IMR-90 (cell line): ENCODE results near the gene FES. TPM values are rescaled to one million over a fixed set of nuclear protein-coding genes. Genes with fewer than 3 reads are reported as not detected.

ENCODE experiments used
- ATAC-seq: fragments of 200-7000 bp; cut with Tn5 transposase; 2 replicates; pipeline ENCODE4 v1.9.1; 2020; ENCODE audit warnings: low read depth, mild to moderate bottlenecking, moderate library complexity
- BruUV-seq: library from RNA; stranded (reverse); fragments of 400-500 nt; replicated peaks from 2 replicates; lab custom pipeline; 2021; lab: Mats Ljungman, UMichigan
- CTCF ChIA-PET: fragments of 300-600 bp; formaldehyde crosslinking; extraction: SDS; loops from one replicate; lab custom pipeline; 2021; ENCODE audit warnings: antibody characterized with exemption; lab: Yijun Ruan, JAX
- POLR2A ChIA-PET: fragments of 300-600 bp; sonication (Branson Sonifier 250); formaldehyde crosslinking; loops from one replicate; lab custom pipeline; 2022; ENCODE audit warnings: antibody characterized with exemption; ENCODE audit not compliant: unreplicated experiment; lab: Charles Lee
- DNase-seq: peaks from one replicate; pipeline ENCODE4 v3.0.0; 2013
- H2AFZ ChIP-seq: replicated peaks from 2 replicates; pipeline ENCODE3; 2013; ENCODE audit warnings: low read length, mild to moderate bottlenecking; ENCODE audit not compliant: poor library complexity
- H2AK5ac ChIP-seq: 2 replicates; pipeline ENCODE4 v1.6.1; 2013; ENCODE audit warnings: low read depth, low read length, inconsistent platforms
- H2AK9ac ChIP-seq: replicated peaks from 2 replicates; pipeline ENCODE3; 2013; ENCODE audit warnings: mild to moderate bottlenecking, low read depth, low read length, moderate library complexity; ENCODE audit not compliant: poor library complexity
- H2BK120ac ChIP-seq: 2 replicates; pipeline ENCODE4 v1.6.1; 2013; ENCODE audit warnings: low read depth, low read length, inconsistent platforms
- H2BK15ac ChIP-seq: 3 replicates; pipeline ENCODE4 v1.6.1; 2013; ENCODE audit warnings: low read depth, low read length, inconsistent platforms
- H2BK20ac ChIP-seq: 2 replicates; pipeline ENCODE4 v1.6.1; 2013; ENCODE audit warnings: low read depth, mild to moderate bottlenecking, inconsistent platforms, low read length, moderate library complexity
- H2BK5ac ChIP-seq: 2 replicates; pipeline ENCODE4 v1.6.1; 2013; ENCODE audit warnings: mild to moderate bottlenecking, low read depth, low read length, inconsistent platforms; ENCODE audit not compliant: poor library complexity, severe bottlenecking
- H3K14ac ChIP-seq: replicated peaks from 2 replicates; pipeline ENCODE4 v1.6.1; 2013; ENCODE audit warnings: low read depth, low read length, inconsistent platforms
- H3K18ac ChIP-seq: 2 replicates; pipeline ENCODE4 v1.6.1; 2013; ENCODE audit warnings: low read depth, low read length, control low read depth
- H3K23ac ChIP-seq: 2 replicates; pipeline ENCODE4 v1.6.1; 2013; ENCODE audit warnings: low read depth, low read length, inconsistent platforms
- H3K27ac ChIP-seq: 2 replicates; pipeline ENCODE4 v1.5.1; 2013; ENCODE audit warnings: mild to moderate bottlenecking, control low read depth, low read length; ENCODE audit not compliant: insufficient read depth
- H3K27me3 ChIP-seq: 2 replicates; pipeline ENCODE4 v1.6.1; 2013; ENCODE audit warnings: low read length; ENCODE audit not compliant: control insufficient read depth, insufficient read depth
- H3K36me3 ChIP-seq: 2 replicates; pipeline ENCODE4 v1.6.1; 2013; ENCODE audit warnings: low read length, mixed read lengths; ENCODE audit not compliant: control insufficient read depth, insufficient read depth
- H3K4ac ChIP-seq: 2 replicates; pipeline ENCODE4 v1.6.1; 2013; ENCODE audit warnings: low read depth, low read length, inconsistent platforms
- H3K4me1 ChIP-seq: 2 replicates; pipeline ENCODE4 v1.6.1; 2013; ENCODE audit warnings: low read length, mixed read lengths; ENCODE audit not compliant: control insufficient read depth, insufficient read depth
- H3K4me2 ChIP-seq: 2 replicates; pipeline ENCODE4 v1.6.1; 2013; ENCODE audit warnings: low read depth, mild to moderate bottlenecking, control low read depth, low read length, moderate library complexity
- H3K4me3 ChIP-seq: 2 replicates; pipeline ENCODE4 v1.5.1; 2013; ENCODE audit warnings: low read depth, mild to moderate bottlenecking, control low read depth, low read length, moderate library complexity; ENCODE audit not compliant: insufficient read depth
- H3K56ac ChIP-seq: 2 replicates; pipeline ENCODE4 v1.6.1; 2013; ENCODE audit warnings: low read length, inconsistent platforms; ENCODE audit not compliant: insufficient read depth; ENCODE audit errors: extremely low read depth
- H3K79me1 ChIP-seq, 2 experiments: 2 replicates each; pipeline ENCODE4 v1.6.1; 2013; ENCODE audit warnings: low read length in 2 of 2, inconsistent platforms in 1 of 2, low read depth in 1 of 2
- H3K9ac ChIP-seq: 2 replicates; pipeline ENCODE4 v1.6.1; 2013; ENCODE audit warnings: low read depth, low read length, control low read depth
- H3K9me1 ChIP-seq: 2 replicates; pipeline ENCODE4 v1.6.1; 2013; ENCODE audit warnings: low read length, inconsistent platforms; ENCODE audit not compliant: insufficient read depth
- H3K9me3 ChIP-seq: 2 replicates; pipeline ENCODE4 v1.6.1; 2013; ENCODE audit warnings: low read length; ENCODE audit not compliant: control insufficient read depth, insufficient read depth
- H4K20me1 ChIP-seq: 2 replicates; pipeline ENCODE4 v1.6.1; 2013; ENCODE audit warnings: low read length, inconsistent platforms; ENCODE audit not compliant: insufficient read depth
- H4K5ac ChIP-seq: 2 replicates; pipeline ENCODE4 v1.6.1; 2013; ENCODE audit warnings: mild to moderate bottlenecking, low read depth, low read length, control low read depth
- H4K8ac ChIP-seq, 2 experiments: 2 replicates each; pipeline ENCODE4 v1.6.1; 2013; ENCODE audit warnings: low read depth in 2 of 2, low read length in 2 of 2, control low read depth in 1 of 2, inconsistent platforms in 1 of 2
- H4K91ac ChIP-seq: 2 replicates; pipeline ENCODE4 v1.6.1; 2013; ENCODE audit warnings: low read depth, low read length, inconsistent platforms; ENCODE audit not compliant: insufficient read depth
- FOS ChIP-seq: fragments of 150-350 bp; IDR thresholded peaks from 2 replicates; pipeline ENCODE4 v1.6.1; 2016; ENCODE audit warnings: low read depth, low read length
- MAZ ChIP-seq: IDR thresholded peaks from 2 replicates; pipeline ENCODE4 v1.6.1; 2012; ENCODE audit warnings: low read depth, mild to moderate bottlenecking, low read length, improper control_type of control experiment, moderate library complexity, borderline replicate concordance
- RCOR1 ChIP-seq: IDR thresholded peaks from 2 replicates; pipeline ENCODE4 v1.6.1; 2012; ENCODE audit warnings: mild to moderate bottlenecking, low read length, improper control_type of control experiment; ENCODE audit not compliant: insufficient replicate concordance
- WGBS, 2 experiments: methylation state at CpG; one replicate each; pipeline versions ENCODE4 v1.1.5 to v1.1.7; 2013; ENCODE audit warnings: missing lambda C conversion rate in 2 of 2; ENCODE audit not compliant: insufficient read length in 1 of 2; ENCODE audit errors: extremely low coverage in 2 of 2; 5-methylcytosine and 5-hydroxymethylcytosine counted together
- dilution Hi-C: fragments of 300-500 bp; cut with HindIII; formaldehyde crosslinking; loops from one replicate; pipeline ENCODE4 v1.14.3; 2018; ENCODE audit warnings: low sequenced_read_pairs; ENCODE audit not compliant: unreplicated experiment
- in situ Hi-C: fragments of 300-500 bp; cut with MboI; formaldehyde crosslinking; loops from 3 replicates; pipeline ENCODE4 v1.14.3; 2019; ENCODE audit warnings: low sequenced_read_pairs, inconsistent platforms, mixed read lengths
- intact Hi-C: fragments of 100-400 bp; cut with micrococcal nuclease; formaldehyde crosslinking; loops from 2 replicates; pipeline ENCODE4 v1.10.0; 2022
- polyA plus RNA-seq, 3 experiments: library from polyadenylated mRNA; depleted of rRNA; stranded (reverse); fragments of >200 nt; gene quantifications; 2 replicates each; pipeline ENCODE4 v1.2.3, GENCODE V29; 2012; ENCODE audit warnings: low replicate concordance in 1 of 3
- total RNA-seq: library from RNA; depleted of rRNA; stranded (reverse); fragments of >200 nt; gene quantifications from 2 replicates; pipeline ENCODE4 v1.2.3, GENCODE V29; 2012
- TF ChIP-seq, protein P1 (sequence below): fragments of 150-350 bp; IDR thresholded peaks from 2 replicates; pipeline ENCODE4 v1.6.1; 2017; ENCODE audit warnings: mild to moderate bottlenecking, antibody characterized with exemption, low read length, low read depth

FES gene
- total and polyA plus RNA-seq, 2 of the 4 experiments (the other 2 are of a cell fraction): 10.5 to 11.7 TPM

GRCh38 chr15:90869601-90870353 is 14.5 kb upstream of the FES start:
- ChIA-PET POLR2A (no interaction called here), CTCF (interaction anchor here (0.7 kb wide), 1 partner anchor 161 kb away, joined by 3 read pairs; no protein-coding TSS in a partner anchor)
- H3K9ac ChIP-seq: no peak overlapping the region

More at GRCh38 chr15:90869601-90870353, 14.5 kb upstream of the FES start:
- Histone ChIP-seq H4K8ac (peak overlapping the region; percentile 80 to 98), H3K27ac (peak overlapping the region; percentile 48), H3K4me1 (peaks cover 33% of the 10 kb centered on the region), H3K4ac (peak overlapping the region; percentile 89), H2AK5ac (peak overlapping the region; percentile 93), H3K79me1 (peaks cover 17 to 40% of the 10 kb centered on the region in 2 experiments), H3K23ac (peak overlapping the region; percentile 82), H3K18ac (no peak overlapping the region; the same call in 1 of the 2 replicates), H3K14ac (peak overlapping the region; percentile 81), H3K9me3 (no peaks in the 10 kb centered on the region), H2AFZ (peak overlapping the region; percentile 69), H4K20me1 (peaks cover 20% of the 10 kb centered on the region), H2AK9ac (peak overlapping the region; percentile 89), H3K56ac (no peak overlapping the region; the same call in 1 of the 2 replicates), H2BK15ac (peak overlapping the region; percentile 67; the same call in 2 of the 3 replicates), H2BK20ac (peak overlapping the region; percentile 61; the same call in 1 of the 2 replicates), H3K4me3 (no peak overlapping the region), H4K5ac (peak overlapping the region; percentile 8; the same call in 1 of the 2 replicates), H3K36me3 (no peaks in the 10 kb centered on the region), H3K9me1 (peaks cover 14% of the 10 kb centered on the region), H2BK5ac (peak overlapping the region; percentile 89), H3K27me3 (no peaks in the 10 kb centered on the region; the same call in 1 of the 2 replicates), H2BK120ac (peak overlapping the region; percentile 82), H3K4me2 (no peak overlapping the region), H4K91ac (peak overlapping the region; percentile 81)
- DNase-seq (peak; percentile 84), ATAC-seq (peak; percentile 24)
- in situ Hi-C loops (no loop called here), dilution Hi-C loops (no loop called here), intact Hi-C loops (loop anchor here (5.0 kb wide), 2 partner anchors 152 to 222 kb away; partner anchors contain the start of gene BLM)
- TF ChIP-seq RCOR1 (peak; percentile 31), MAZ (0 out of 2 replicates have a peak, but pooled peaks have one; percentile 23), FOS (peak; percentile 23; the same call in 1 of the 2 replicates)
- TF ChIP-seq, protein P1, sequence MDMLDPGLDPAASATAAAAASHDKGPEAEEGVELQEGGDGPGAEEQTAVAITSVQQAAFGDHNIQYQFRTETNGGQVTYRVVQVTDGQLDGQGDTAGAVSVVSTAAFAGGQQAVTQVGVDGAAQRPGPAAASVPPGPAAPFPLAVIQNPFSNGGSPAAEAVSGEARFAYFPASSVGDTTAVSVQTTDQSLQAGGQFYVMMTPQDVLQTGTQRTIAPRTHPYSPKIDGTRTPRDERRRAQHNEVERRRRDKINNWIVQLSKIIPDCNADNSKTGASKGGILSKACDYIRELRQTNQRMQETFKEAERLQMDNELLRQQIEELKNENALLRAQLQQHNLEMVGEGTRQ: no peak
- no TSS peak for BruUV-seq
- WGBS, 2 experiments: 67% methylated on average over 1 of the region's 9 CpGs; no CpG with 5 or more reads in 1 of the 2 experiments
